ENCODE data around the gene VAV3. TPM values are rescaled to one million over a fixed set of nuclear protein-coding genes. Genes with fewer than 3 reads are reported as not detected.
"Not testable (repeated sequence)": the region's sequence is repeated elsewhere in the genome, so short reads cannot be mapped to it uniquely, and the experiment has no call there.

Gene VAV3
- total RNA-seq, 1 experiment from 2014 or later: not detected

DNA sequence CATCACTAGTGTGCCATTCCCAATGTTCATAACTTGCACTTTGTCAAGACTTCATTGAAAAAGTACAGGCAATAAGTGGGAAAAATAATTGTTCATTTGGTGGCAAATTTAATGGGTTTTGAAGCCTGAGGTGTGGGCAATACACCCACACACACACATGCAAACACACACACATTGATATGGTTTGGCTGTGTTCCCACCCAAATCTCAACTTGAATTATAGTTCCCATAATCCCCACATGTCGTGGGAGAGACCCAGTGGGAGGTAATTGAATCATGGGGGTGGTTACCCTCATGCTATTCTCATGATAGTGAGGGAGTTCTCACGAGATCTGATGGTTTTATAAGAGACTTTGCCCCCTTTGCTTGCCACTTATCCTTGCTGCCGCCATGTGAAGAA, 39.9 kb upstream of the VAV3 start:
- H2AFZ ChIP-seq (ENCODE audit: low read depth, low read length, poor library complexity, severe bottlenecking): not testable (repeated sequence)

DNA sequence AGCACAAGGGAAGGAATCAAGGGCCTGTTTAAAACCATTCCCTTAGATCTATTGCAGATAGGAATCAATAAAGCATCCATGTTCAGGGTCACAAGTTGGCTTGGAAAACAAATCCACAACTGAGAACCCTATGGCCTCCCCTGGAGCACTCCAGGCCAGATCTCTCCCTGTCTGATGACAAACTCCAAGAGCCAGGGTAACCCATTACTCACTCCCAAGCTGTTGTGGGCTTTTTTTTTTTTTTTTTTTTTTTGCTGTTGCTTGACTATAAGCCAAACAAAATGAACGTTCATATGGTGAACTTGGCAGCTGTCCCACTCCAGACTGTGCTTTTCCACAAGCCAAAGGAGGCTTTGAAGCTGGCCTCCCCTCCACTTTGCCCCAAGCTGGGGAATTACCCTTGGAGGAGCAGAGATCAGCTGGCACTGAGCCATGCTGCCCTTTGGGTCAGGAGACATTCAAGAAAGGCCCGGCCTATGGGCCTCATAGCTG, 35.7 kb upstream of the VAV3 start:
- no peak overlapping the region for H2AFZ ChIP-seq (ENCODE audit: low read depth, low read length, poor library complexity, severe bottlenecking)
- peaks cover 21% of the 10 kb centered on the region for H3K27me3 ChIP-seq (ENCODE audit: insufficient read depth, low read length)
- no peaks in the 10 kb centered on the region for H4K20me1 ChIP-seq (ENCODE audit: insufficient read depth)
- ATAC-seq (no peak), DNase-seq (ENCODE audit: low read depth, low spot score) (no peak)
- no peaks in the 10 kb centered on the region for H3K9me3 ChIP-seq (ENCODE audit: control insufficient read depth in 1 of 2, insufficient read depth in 1 of 2, low read depth in 1 of 2, low read length in 2 of 2)
- no peaks in the 10 kb centered on the region for H3K9me2 ChIP-seq (ENCODE audit: insufficient read depth)
- ChIA-PET POLR2A (no interaction called here), RAD21 (ENCODE audit: low non-redundant PET in 1 of 2, low total read pairs in 2 of 2, uncharacterized antibody in 2 of 2, unreplicated experiment in 2 of 2) (no interaction called here), CTCF (no interaction called here)
- no peak overlapping the region for H3K27ac ChIP-seq (ENCODE audit: low read depth, low read length)
- no peaks in the 10 kb centered on the region for H3K36me3 ChIP-seq (ENCODE audit: control insufficient read depth in 1 of 2, insufficient read depth in 2 of 2, low read length in 2 of 2)
- no peak for TF ChIP-seq JUND (IDR thresholded peaks at IDR 0.05)
- TF ChIP-seq, protein P1, sequence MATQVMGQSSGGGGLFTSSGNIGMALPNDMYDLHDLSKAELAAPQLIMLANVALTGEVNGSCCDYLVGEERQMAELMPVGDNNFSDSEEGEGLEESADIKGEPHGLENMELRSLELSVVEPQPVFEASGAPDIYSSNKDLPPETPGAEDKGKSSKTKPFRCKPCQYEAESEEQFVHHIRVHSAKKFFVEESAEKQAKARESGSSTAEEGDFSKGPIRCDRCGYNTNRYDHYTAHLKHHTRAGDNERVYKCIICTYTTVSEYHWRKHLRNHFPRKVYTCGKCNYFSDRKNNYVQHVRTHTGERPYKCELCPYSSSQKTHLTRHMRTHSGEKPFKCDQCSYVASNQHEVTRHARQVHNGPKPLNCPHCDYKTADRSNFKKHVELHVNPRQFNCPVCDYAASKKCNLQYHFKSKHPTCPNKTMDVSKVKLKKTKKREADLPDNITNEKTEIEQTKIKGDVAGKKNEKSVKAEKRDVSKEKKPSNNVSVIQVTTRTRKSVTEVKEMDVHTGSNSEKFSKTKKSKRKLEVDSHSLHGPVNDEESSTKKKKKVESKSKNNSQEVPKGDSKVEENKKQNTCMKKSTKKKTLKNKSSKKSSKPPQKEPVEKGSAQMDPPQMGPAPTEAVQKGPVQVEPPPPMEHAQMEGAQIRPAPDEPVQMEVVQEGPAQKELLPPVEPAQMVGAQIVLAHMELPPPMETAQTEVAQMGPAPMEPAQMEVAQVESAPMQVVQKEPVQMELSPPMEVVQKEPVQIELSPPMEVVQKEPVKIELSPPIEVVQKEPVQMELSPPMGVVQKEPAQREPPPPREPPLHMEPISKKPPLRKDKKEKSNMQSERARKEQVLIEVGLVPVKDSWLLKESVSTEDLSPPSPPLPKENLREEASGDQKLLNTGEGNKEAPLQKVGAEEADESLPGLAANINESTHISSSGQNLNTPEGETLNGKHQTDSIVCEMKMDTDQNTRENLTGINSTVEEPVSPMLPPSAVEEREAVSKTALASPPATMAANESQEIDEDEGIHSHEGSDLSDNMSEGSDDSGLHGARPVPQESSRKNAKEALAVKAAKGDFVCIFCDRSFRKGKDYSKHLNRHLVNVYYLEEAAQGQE (IDR thresholded peaks at IDR 0.05; ENCODE audit: low read depth): no peak
- no peak for TF ChIP-seq POLR2AphosphoS5 (IDR thresholded peaks at IDR 0.05; ENCODE audit: low read depth, low read length)
- TF ChIP-seq YY1 (IDR thresholded peaks at IDR 0.05; ENCODE audit: extremely low read depth, insufficient replicate concordance, low read depth, low read length): no peak
- TF ChIP-seq EZH2 (IDR thresholded peaks at IDR 0.05): no peak
- no peak for TF ChIP-seq SIN3A (IDR thresholded peaks at IDR 0.05; ENCODE audit: low read depth)
- TF ChIP-seq EGR1 (IDR thresholded peaks at IDR 0.05; ENCODE audit: low read depth): no peak
- TF ChIP-seq EZH2phosphoT487 (IDR thresholded peaks at IDR 0.05; ENCODE audit: borderline replicate concordance): no peak
- TF ChIP-seq CBX3 (IDR thresholded peaks at IDR 0.05; ENCODE audit: low read depth): no peak
- TF ChIP-seq, protein P2, sequence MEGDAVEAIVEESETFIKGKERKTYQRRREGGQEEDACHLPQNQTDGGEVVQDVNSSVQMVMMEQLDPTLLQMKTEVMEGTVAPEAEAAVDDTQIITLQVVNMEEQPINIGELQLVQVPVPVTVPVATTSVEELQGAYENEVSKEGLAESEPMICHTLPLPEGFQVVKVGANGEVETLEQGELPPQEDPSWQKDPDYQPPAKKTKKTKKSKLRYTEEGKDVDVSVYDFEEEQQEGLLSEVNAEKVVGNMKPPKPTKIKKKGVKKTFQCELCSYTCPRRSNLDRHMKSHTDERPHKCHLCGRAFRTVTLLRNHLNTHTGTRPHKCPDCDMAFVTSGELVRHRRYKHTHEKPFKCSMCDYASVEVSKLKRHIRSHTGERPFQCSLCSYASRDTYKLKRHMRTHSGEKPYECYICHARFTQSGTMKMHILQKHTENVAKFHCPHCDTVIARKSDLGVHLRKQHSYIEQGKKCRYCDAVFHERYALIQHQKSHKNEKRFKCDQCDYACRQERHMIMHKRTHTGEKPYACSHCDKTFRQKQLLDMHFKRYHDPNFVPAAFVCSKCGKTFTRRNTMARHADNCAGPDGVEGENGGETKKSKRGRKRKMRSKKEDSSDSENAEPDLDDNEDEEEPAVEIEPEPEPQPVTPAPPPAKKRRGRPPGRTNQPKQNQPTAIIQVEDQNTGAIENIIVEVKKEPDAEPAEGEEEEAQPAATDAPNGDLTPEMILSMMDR (IDR thresholded peaks at IDR 0.05 in 2 of 3, conservative IDR thresholded peaks at IDR 0.05 in 1 of 3; ENCODE audit: borderline replicate concordance in 1 of 3, insufficient read depth in 1 of 3, low read depth in 2 of 3, low read length in 2 of 3): no peak
- TF ChIP-seq SP1 (IDR thresholded peaks at IDR 0.05; ENCODE audit: low read depth): no peak
- TF ChIP-seq ZNF274 (IDR thresholded peaks at IDR 0.05; ENCODE audit: low read depth, low read length): no peak
- TF ChIP-seq RAD21 (IDR thresholded peaks at IDR 0.05; ENCODE audit: low read depth): no peak
- no peak for TF ChIP-seq ZFX (IDR thresholded peaks at IDR 0.05)
- no peak for TF ChIP-seq FOSL1 (IDR thresholded peaks at IDR 0.05; ENCODE audit: low read depth)
- TF ChIP-seq, protein P3, sequence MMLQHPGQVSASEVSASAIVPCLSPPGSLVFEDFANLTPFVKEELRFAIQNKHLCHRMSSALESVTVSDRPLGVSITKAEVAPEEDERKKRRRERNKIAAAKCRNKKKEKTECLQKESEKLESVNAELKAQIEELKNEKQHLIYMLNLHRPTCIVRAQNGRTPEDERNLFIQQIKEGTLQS (IDR thresholded peaks at IDR 0.05): no peak
- no peak overlapping the region for H3K4me2 ChIP-seq (ENCODE audit: low read length)
- H3K9ac ChIP-seq (ENCODE audit: low read length): no peak overlapping the region
- no peak overlapping the region for H3K4me3 ChIP-seq (replicated peaks in 1 of 2; ENCODE audit: low read depth in 1 of 2, low read length in 2 of 2)
- BruUV-seq (replicated peaks): no TSS peak
- no peaks in the 10 kb centered on the region for H3K4me1 ChIP-seq (ENCODE audit: control insufficient read depth in 1 of 2, insufficient read depth in 2 of 2, low read length in 2 of 2)
- intact Hi-C loops (cut with micrococcal nuclease): no loop called here
- H3K79me2 ChIP-seq (ENCODE audit: insufficient read depth, low read length): no peaks in the 10 kb centered on the region

More for the DNA sequence above, 39.9 kb upstream of the VAV3 start:
- H3K79me2 ChIP-seq (ENCODE audit: insufficient read depth, low read length); H3K9me3 ChIP-seq (ENCODE audit: control insufficient read depth in 1 of 2, insufficient read depth in 1 of 2, low read depth in 1 of 2, low read length in 2 of 2); H4K20me1 ChIP-seq (ENCODE audit: insufficient read depth); H3K9me2 ChIP-seq (ENCODE audit: insufficient read depth); H3K4me3 ChIP-seq (replicated peaks in 1 of 2; ENCODE audit: low read depth in 1 of 2, low read length in 2 of 2); CTCF ChIA-PET; H3K4me1 ChIP-seq (ENCODE audit: control insufficient read depth in 1 of 2, insufficient read depth in 2 of 2, low read length in 2 of 2); BruUV-seq (replicated peaks); H3K36me3 ChIP-seq (ENCODE audit: control insufficient read depth in 1 of 2, insufficient read depth in 2 of 2, low read length in 2 of 2); DNase-seq (ENCODE audit: low read depth, low spot score); ATAC-seq; H3K4me2 ChIP-seq (ENCODE audit: low read length); POLR2A ChIA-PET; RAD21 ChIA-PET (ENCODE audit: low non-redundant PET in 1 of 2, low total read pairs in 2 of 2, uncharacterized antibody in 2 of 2, unreplicated experiment in 2 of 2); H3K9ac ChIP-seq (ENCODE audit: low read length); intact Hi-C loops (cut with micrococcal nuclease); H3K27ac ChIP-seq (ENCODE audit: low read depth, low read length): not testable (repeated sequence)
- peaks cover 22% of the 10 kb centered on the region for H3K27me3 ChIP-seq (ENCODE audit: insufficient read depth, low read length)
